Calu3 (cell line): Measurements from ENCODE around the gene NAALADL2. TPM values are rescaled to one million over a fixed set of nuclear protein-coding genes. Genes with fewer than 3 reads are reported as not detected.

ENCODE experiments used
- BruUV-seq: library from RNA; stranded (reverse); fragments of 400-500 nt; replicated peaks from 2 replicates; lab custom pipeline; 2021; lab: Mats Ljungman, UMichigan
- CTCF ChIA-PET: fragments of 300-600 bp; sonication (Branson Sonifier 250); formaldehyde crosslinking; loops from one replicate; lab custom pipeline; 2022; ENCODE audit warnings: antibody characterized with exemption; lab: Charles Lee
- DNase-seq: peaks from one replicate; pipeline ENCODE4 v3.0.0; 2022
- H3K27ac Mint-ChIP-seq: one replicate; pipeline ENCODE4 v1.8.0; 2022; ENCODE audit warnings: mixed read lengths; ENCODE audit not compliant: unreplicated experiment
- H3K27me3 Mint-ChIP-seq: one replicate; pipeline ENCODE4 v1.8.0; 2022; ENCODE audit warnings: mixed read lengths; ENCODE audit not compliant: unreplicated experiment
- H3K36me3 Mint-ChIP-seq: one replicate; pipeline ENCODE4 v1.8.0; 2022; ENCODE audit warnings: mild to moderate bottlenecking, moderate library complexity, mixed read lengths; ENCODE audit not compliant: insufficient read depth, unreplicated experiment
- H3K4me1 Mint-ChIP-seq: one replicate; pipeline ENCODE4 v1.8.0; 2022; ENCODE audit warnings: mild to moderate bottlenecking, low read depth, mixed read lengths; ENCODE audit not compliant: unreplicated experiment
- H3K4me3 Mint-ChIP-seq: one replicate; pipeline ENCODE4 v1.8.0; 2022; ENCODE audit warnings: mild to moderate bottlenecking, low read depth, moderate library complexity, mixed read lengths; ENCODE audit not compliant: unreplicated experiment
- H3K9me3 Mint-ChIP-seq: one replicate; pipeline ENCODE4 v1.8.0; 2022; ENCODE audit warnings: low read depth, mixed read lengths; ENCODE audit not compliant: unreplicated experiment
- intact Hi-C: fragments of 100-400 bp; cut with micrococcal nuclease; formaldehyde crosslinking; loops from one replicate; pipeline ENCODE4 v1.10.0; 2022; ENCODE audit not compliant: unreplicated experiment
- total RNA-seq: library from RNA; stranded (reverse); gene quantifications from 2 replicates; pipeline ENCODE4 v1.2.3, GENCODE V29; 2022
- TF ChIP-seq, protein P1 (sequence below): fragments of 200-600 bp; IDR thresholded peaks from one replicate; pipeline ENCODE4 v1.8.0; 2022; ENCODE audit warnings: antibody characterized with exemption; ENCODE audit not compliant: unreplicated experiment

NAALADL2 gene
- total RNA-seq, 1 experiment from 2014 or later: 36.9 TPM

DNA sequence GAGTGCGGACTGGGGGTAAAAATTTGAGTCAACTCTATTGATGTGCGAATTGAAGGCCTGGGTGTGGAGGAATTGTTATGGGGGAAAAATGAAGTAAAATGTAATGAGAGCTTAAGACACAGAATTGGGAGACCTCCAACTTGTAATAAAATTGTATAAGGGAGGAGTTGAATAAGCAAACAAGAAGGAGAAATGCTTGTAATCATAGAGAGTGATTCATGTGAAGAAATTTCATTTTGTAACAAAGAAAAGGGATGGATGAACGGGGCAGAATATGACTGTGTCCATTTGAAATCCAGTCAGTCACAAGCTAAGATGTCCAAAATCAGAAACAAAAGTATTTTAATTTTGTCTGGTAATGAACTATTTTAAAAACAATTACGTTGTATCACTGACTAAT lies 552.3 kb downstream of the NAALADL2 start:
- Mint-ChIP-seq H3K4me1 (no peaks in the 10 kb centered on the region), H3K36me3 (no peaks in the 10 kb centered on the region), H3K4me3 (no peak overlapping the region), H3K27ac (no peak overlapping the region), H3K9me3 (no peaks in the 10 kb centered on the region), H3K27me3 (no peaks in the 10 kb centered on the region)
- no TSS peak for BruUV-seq
- intact Hi-C loops: no loop called here
- TF ChIP-seq, protein P1, sequence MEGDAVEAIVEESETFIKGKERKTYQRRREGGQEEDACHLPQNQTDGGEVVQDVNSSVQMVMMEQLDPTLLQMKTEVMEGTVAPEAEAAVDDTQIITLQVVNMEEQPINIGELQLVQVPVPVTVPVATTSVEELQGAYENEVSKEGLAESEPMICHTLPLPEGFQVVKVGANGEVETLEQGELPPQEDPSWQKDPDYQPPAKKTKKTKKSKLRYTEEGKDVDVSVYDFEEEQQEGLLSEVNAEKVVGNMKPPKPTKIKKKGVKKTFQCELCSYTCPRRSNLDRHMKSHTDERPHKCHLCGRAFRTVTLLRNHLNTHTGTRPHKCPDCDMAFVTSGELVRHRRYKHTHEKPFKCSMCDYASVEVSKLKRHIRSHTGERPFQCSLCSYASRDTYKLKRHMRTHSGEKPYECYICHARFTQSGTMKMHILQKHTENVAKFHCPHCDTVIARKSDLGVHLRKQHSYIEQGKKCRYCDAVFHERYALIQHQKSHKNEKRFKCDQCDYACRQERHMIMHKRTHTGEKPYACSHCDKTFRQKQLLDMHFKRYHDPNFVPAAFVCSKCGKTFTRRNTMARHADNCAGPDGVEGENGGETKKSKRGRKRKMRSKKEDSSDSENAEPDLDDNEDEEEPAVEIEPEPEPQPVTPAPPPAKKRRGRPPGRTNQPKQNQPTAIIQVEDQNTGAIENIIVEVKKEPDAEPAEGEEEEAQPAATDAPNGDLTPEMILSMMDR: no peak
- CTCF ChIA-PET: no interaction called here
- DNase-seq: no peak

DNA sequence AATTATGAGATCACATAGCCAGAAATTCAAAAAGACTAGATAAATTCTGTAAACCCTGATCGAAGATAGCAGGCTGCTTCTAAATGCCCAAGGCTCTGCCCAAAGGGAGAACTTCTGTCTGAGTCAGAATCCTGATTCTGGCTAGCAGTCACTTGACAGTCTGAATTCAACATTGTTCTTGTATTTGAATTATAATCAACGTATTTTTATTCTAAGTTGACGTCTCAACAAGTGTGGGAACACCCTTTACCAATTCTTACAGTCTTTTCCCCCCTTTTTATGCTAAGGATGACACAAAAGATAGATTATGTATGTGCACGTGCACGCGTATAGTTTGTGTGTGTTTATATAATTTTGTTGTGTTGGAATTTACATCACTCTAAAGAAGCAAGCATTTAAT lies 552.8 kb downstream of the NAALADL2 start:
- intact Hi-C loops: no loop called here
- Mint-ChIP-seq H3K4me1 (no peaks in the 10 kb centered on the region), H3K9me3 (no peaks in the 10 kb centered on the region), H3K27ac (no peak overlapping the region), H3K36me3 (no peaks in the 10 kb centered on the region), H3K4me3 (no peak overlapping the region), H3K27me3 (no peaks in the 10 kb centered on the region)
- no TSS peak for BruUV-seq
- CTCF ChIA-PET: no interaction called here
- TF ChIP-seq, protein P1: no peak
- DNase-seq: no peak

DNA sequence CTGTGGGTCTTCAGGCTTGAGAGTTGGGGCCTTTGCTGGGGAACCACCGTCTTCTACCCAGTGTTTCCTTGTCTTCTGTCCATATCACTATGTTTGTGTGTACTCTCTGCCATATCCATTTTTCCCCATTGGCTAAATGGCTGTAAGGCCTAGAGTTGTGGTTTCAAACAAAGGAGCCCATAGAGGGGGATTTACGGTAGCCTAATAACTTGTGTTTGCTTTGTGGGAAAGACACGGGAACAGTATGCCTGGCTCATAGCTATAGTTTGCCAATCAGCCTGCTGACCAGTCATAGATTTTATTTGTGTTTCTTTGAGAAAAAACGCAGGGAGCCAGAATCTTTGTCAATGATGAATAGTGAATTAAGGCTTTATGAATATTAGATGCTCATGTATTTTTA lies 554.8 kb downstream of the NAALADL2 start:
- CTCF ChIA-PET: no interaction called here
- H3K4me1 Mint-ChIP-seq: no peaks in the 10 kb centered on the region
- no peaks in the 10 kb centered on the region for H3K9me3 Mint-ChIP-seq
- intact Hi-C loops: no loop called here
- no peak for DNase-seq
- H3K27ac Mint-ChIP-seq: no peak overlapping the region
- no peaks in the 10 kb centered on the region for H3K27me3 Mint-ChIP-seq
- H3K36me3 Mint-ChIP-seq: no peaks in the 10 kb centered on the region
- BruUV-seq: no TSS peak
- no peak overlapping the region for H3K4me3 Mint-ChIP-seq
- TF ChIP-seq, protein P1: no peak

DNA sequence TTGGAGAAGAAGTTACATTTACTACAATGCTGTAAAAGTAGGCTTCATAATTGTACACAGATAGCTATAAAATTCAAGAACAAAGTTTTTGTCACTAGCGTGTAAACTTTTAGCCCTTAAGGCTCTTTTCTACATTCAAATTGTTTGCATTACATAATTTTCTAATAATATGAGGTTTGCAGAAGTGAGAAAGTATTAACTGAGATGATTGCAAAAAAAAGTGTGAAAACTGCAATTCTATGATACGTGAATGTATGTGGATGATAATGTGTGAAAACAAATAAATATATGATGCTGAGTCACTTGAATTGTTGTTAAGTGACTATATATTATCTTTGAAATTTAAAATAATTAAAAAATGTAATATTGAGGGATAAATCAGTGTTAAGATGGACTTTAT lies 557.5 kb downstream of the NAALADL2 start:
- intact Hi-C loops: no loop called here
- no peak overlapping the region for H3K27ac Mint-ChIP-seq
- CTCF ChIA-PET: no interaction called here
- no peak overlapping the region for H3K4me3 Mint-ChIP-seq
- H3K9me3 Mint-ChIP-seq: no peaks in the 10 kb centered on the region
- no peaks in the 10 kb centered on the region for H3K4me1 Mint-ChIP-seq
- H3K36me3 Mint-ChIP-seq: no peaks in the 10 kb centered on the region
- H3K27me3 Mint-ChIP-seq: no peaks in the 10 kb centered on the region
- TF ChIP-seq, protein P1: no peak
- DNase-seq: no peak
- no TSS peak for BruUV-seq
